HG03135 (cell line): Measurements from ENCODE around the gene TMSB4X.
"Not testable (repeated sequence)": the region's sequence is repeated elsewhere in the genome, so short reads cannot be mapped to it uniquely, and the experiment has no call there.

ENCODE experiments used
- ATAC-seq: cut with Tn5 transposase; IDR thresholded peaks from one replicate; pipeline ENCODE4 v1.9.1; 2021; ENCODE audit warnings: mild to moderate bottlenecking, moderate library complexity; ENCODE audit not compliant: unreplicated experiment

Gene TMSB4X

DNA sequence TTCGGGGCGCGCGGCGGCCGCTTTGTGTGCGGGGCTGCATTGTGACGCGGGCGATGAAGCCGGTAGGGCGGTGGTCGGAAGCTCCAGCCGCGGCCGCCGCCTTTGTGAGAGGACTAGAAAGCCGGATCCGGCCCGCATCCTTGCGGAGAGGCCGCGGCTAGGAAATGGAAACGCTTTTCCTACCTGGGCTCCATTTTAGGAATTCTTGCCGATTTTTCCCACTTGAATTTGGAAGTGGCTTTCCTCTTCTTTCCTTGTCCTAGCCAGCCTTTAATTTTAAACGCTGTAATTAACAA lies 708 bp downstream of the TMSB4X start:
- ATAC-seq: no peak

DNA sequence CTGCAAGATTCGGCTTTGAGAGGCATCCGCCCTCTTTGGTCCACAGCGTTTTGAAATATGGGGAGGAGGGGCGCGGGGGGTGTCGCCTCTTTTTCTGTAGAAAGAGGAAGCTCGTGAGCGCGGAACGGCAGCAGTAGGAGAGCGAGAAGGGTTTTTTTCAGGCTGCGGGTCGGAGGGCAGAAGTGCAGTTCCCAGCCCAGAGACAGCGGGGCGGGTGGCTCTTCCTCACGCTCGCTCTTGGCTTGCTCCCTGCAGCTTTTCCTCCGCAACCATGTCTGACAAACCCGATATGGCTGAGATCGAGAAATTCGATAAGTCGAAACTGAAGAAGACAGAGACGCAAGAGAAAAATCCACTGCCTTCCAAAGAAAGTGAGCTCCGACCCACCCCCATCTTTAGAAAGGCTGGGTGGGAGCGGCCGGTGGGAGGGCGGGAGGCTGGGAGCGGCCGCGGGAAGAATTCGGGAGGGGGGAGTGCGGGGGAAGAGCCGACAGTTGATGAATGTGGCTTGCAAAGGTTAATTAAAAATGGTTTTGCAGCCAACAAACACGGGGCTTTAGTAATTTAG lies 1.2 kb downstream of the TMSB4X start:
- ATAC-seq: no peak

DNA sequence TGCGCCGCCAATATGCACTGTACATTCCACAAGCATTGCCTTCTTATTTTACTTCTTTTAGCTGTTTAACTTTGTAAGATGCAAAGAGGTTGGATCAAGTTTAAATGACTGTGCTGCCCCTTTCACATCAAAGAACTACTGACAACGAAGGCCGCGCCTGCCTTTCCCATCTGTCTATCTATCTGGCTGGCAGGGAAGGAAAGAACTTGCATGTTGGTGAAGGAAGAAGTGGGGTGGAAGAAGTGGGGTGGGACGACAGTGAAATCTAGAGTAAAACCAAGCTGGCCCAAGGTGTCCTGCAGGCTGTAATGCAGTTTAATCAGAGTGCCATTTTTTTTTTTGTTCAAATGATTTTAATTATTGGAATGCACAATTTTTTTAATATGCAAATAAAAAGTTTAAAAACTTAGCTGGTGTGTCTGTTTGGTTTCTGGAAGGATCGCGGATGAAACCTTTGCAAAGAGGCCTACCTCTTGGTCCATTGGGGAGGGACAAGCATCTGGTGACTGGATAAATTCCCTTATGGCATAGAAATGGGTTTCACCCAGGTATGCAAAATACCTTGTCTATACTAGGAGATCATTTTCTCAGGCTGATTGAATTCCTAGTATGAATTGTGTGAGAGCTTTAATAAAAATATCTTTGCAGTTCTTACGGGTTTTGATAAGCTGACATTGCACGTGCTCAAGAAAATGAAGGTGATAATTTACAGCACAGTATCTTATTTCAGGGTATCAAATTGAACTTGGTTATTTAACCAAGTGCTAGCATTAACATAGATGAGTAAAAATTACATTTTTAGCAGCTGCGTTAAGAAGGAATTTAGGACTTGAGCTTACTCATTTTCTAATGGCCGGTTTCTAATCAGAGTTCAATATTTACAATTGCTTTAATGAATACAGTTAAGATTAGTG lies 2.2 kb downstream of the TMSB4X start:
- ATAC-seq: not testable (repeated sequence)

DNA sequence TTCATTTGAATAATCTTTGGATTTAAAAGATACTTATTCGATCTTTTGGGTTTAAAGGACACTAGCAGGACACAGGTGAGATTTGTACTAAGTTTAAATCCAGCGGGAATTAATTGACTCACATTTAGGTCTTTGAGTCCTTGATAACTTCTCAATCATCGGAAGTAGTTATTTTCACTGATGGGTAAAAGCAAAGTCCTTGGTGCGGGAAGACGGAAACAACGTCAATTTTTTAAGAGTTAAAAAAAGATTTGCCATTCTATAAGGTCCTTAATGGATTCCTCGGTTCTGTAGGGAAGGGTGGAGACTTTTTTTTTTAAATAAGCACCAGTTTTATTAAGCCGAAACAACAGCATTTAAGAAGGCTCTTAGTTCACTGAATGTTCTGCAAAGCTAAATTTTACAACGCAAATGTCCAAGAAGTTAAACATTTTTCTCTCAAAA lies 2.9 kb downstream of the TMSB4X start:
- peak; percentile 4 for ATAC-seq

DNA sequence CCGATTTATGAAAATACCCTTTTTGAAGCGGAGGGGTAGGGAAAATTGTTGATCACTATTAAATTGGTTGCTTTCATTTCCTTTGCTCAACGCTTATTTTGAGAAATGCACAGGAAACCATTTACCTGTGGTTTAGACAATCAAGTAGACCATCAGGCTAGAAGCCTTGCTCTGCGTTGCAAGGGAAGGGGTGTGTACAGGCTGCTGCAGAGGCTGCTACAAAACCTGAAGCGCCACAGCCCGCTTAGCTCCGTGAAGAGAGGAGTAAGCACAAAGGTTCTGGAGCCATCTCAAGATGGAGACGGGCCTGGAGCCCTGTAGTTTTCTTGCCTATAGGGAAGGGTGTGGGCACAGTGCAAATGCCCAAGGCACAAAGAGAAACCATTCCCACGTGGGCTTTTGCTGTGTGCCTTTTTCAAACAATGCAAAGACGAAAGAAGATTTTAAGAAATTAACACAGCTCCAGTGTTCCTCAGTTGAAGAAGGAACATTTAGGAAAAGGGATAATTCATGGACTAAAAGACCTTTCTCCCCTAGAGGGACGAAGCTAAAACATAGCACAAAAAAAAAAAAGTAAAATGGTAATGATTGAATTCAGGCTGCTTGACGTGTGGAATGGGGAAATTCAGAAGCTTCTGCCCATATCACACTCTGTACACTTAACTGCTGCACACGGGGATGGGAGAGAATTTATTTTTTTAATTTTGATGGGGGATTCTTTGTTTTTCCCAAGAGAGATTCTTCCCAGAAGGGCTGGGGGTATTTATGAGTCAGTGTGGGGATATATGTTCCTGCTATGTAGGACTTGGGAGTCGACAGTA lies 3.5 kb downstream of the TMSB4X start:
- peak; percentile 57 for ATAC-seq

DNA sequence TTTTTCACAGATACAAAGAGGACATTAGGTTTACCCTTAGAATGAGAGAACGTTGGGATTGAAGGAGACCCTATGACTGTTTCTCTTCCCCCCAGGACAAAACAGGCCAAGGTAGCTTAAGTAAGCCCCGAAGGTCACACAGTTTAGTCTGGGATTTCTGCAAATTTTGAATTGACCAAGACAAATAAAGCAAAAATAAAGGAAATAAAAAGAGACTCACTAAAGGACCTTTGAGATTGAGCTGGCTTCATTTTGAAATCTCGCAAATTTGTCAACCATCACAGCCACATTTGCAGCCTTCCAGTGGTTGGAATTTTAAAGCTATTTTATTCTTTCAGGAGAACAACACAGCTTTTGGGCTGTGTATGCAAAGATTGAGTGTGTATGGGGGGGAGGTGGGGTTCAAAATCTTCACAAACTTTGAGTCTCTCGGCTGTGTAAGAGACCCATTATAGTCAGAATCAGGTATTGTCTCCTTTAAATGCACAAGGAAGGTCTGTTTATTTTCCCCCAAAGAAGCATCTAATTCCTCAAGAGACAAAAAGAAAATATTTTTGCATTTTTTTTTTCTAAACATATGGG lies 4.2 kb downstream of the TMSB4X start:
- ATAC-seq: no peak

DNA sequence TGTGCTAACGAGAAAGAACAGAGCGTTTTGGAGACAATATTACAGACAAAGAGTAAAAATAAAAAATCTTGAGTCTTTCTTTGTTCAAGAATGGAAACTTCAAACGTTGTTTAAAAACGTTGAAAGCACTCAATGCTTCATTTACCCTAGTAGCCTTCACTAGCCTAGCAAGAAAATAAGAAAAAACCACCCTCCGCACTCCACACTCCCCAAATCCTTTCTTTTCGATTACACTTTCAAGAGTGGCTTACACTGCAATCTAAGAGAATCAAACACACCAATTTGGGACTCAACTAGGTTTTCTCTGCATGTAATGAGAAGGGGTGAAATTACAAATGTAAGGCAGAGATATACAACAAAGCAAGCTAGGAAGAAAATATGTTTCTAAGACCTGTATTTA lies 4.7 kb downstream of the TMSB4X start:
- no peak for ATAC-seq

DNA sequence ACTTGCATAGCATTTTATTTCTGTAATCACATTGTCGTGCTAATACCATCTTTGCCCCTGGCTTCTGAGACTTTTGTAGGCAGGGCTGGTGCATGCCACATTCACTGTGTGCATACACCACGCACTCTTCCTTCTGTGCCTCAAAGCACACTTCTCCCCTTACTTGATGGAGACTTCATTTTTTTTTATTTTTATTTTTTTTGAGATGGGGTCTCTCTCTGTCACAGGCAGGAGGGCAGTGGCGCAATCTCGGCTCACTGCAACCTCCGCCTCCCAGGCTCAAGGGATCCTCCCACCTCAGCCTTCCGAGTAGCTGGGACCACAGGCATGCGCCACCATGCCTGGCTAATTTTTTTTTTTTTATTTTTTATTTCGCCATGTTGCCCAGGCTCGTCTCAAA lies 5.1 kb downstream of the TMSB4X start:
- ATAC-seq: not testable (repeated sequence)

DNA sequence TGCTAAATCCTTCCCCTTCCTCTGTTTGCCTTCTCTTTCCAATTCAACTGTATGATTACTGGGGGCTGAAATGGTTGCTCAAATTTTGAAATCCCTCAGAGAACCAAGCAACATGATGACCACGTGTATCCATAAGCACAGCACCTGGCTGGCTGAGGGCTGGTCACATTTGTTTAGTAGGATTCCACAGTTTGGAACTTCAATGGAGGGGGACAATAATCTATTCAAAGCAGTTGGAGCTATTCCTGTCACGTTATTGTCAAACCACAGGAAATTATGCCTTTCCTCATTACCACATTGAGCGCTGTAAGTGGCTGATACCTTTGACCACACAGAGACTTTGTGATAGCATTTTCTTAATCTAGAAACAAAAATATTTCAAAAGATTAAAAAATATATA lies 7.0 kb downstream of the TMSB4X start:
- no peak for ATAC-seq

DNA sequence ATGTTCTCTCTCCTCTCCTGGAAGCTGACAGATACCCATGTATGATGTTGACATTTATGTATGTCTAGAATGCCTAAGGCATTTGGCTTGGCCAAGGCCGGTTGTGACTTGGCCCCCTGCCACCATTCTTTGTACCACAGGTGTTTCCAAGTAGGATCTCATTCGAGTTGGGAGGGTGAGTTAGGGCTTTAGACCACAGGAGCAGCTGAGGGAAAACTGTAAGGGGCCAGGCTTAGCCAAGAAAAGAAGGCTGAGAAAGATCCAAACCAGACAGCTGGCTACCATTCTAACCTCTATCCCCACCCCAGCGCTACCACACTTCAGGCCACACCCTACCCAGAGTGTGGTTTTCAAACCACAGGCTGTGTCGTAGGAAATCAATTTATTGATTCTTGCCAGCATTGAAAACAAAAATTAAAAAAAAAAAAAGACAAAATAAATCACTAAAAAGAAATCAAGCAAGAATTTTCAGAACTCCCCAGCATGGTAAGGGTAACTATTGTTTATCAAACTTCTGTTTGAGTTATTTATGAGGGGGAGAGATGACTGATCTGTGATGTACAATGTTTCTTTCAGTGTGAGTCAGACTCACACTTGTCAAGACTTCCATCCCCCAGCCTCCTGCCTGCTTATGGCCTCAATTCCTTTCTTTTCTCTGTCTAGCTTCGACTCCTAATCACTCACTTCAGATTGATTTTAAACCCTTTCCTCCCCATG lies 9.9 kb downstream of the TMSB4X start:
- peak; percentile 67 for ATAC-seq

DNA sequence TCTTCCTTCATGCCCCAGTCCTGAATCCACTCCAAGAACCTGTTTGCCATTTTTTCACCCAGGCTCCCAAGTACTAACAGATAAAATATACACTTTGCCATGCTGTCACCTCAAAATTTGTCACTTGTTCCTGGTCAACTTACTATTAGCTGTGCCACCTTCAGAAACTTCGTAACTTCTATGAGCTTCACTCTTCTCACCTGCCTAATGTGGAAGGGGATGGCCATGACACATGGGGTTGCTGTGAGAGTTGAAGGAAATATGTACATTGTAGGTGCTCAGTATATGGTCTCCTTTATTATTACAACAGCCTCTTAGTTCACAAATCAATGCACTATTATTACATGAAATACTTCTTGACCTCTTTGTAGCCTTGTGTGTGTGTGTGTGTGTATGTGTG lies 10.4 kb downstream of the TMSB4X start:
- peak; percentile 7 for ATAC-seq

DNA sequence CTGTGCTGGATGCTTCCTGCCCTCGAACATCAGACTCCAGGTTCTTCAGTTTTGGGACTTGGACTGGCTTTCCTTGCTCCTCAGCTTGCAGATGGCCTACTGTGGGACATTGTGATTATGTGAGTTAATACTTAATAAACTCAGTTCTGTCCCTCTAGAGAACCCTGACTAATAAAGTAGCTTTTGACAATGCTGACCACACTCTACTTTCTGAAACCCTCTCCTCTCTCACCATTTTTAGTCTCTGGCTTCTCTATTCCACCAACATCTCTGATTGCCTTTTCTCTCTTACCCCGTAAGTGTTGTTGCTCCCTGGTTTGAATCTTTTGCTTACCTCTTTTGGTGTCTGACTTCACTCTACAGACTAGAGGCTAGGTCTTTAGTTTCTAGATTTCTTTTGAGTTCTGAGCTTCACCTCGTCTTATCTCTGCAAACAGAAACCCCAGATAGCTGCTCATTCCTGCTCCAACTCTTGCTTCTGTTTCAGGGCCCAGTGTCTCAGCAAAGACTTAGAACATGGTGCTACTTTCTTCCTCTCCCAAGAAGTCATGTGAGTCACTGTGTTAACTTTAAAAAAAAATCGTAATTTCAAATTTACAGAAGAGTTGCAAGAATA lies 11.4 kb downstream of the TMSB4X start:
- ATAC-seq: peak; percentile 47

DNA sequence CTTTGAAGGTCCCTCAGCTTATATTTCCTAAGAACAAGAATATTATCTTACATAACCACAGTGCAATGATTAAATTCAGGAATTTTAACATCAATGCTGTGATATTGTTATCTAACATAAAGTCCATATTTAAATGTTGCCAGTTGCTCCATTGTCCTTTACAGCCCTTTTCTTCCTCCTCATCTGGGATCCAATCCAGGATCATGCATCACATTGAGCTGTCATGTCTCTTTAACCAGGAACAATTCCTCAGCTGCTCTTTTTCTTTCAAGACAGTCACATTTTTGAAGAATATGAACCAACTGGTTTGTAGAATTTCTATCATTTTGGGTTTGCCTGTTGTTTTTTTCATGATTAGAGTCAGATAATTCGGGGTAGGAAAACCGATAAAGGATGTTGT lies 12.0 kb downstream of the TMSB4X start:
- no peak for ATAC-seq

DNA sequence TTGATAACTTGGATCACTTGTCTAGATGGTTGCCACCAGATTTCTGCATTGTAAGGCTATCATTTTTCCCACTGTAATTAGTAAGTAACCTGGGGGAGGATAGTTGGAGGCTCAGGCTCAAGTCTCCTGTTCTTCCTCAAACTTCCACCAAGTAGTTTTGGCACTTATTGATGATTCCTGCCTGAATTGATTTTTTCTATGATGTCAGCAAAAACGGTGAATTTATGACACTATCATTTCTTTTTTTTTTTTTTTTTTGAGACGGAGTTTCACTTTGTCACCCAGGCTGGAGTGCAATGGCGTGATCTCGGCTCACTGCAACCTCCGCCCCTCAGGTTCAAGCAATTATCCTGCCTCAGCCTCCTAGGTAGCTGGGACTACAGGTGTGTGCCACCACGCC lies 12.4 kb downstream of the TMSB4X start:
- no peak for ATAC-seq

DNA sequence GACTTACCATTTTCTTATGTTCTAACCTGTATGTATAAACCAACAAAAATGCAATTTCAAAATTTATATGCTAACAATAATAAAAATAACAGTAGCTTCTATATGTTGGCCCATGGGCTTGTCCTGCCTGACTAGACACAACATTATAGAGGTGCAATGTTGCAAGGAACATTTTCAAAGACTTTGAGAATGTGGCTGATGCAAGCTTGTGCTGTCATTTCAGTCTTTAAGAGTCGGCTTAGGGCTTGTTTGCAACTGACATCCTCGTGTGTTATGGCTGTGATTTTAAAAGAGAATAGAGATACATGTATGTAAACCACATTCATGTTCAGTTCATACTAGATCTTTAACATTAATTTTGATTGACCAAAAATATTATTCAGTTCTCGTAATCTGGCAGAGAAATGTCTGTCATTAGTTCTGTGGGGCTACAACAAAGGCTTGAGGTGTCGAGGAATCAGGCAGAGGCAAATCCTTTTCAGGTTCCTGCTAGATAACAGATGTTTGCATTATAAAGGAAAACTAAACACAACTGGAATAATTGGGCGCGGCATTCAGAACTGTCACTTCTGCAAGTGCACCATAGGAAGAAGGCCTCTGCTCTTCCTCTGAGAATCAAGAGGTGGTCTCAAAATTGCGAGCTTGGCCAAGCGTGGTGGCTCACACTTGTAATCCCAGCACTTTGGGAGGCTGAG lies 13.1 kb downstream of the TMSB4X start:
- no peak for ATAC-seq

DNA sequence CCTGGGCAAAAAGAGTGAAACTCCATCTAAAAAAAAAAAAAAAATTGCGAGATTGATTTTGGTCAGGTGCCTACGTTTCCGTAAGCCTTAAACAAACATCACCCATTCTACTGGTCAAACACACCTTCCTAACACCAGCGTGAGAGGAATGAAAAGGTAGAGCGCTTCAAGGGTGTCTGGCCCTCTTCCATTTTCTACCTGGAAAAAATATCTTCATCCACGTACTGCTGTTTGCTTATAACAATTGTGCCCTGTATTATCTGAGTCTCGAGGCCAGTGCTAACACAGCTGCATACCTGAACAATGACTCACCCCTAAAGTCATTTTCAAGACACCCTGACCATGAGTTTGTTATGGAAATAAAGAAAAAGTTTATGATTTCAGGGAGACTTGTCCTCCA lies 13.9 kb downstream of the TMSB4X start:
- ATAC-seq: no peak

DNA sequence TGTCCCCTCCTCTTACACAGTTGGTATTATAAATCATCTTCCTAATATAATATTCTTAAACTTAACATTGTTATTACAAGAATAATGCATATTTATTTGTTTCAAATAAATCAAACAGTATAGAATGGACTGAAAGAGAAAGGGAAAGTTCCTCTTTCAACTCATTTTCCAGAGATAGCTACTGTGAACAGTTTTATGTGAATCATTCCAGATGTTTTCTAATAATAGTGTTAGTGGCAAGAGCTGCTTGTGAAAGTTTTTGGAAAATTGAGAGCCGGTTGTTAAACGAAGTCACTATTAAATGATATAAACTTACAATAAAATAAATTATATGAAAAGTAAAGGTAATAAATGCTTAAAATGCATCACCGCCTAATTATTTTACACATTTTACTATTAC lies 14.6 kb downstream of the TMSB4X start:
- ATAC-seq: no peak

DNA sequence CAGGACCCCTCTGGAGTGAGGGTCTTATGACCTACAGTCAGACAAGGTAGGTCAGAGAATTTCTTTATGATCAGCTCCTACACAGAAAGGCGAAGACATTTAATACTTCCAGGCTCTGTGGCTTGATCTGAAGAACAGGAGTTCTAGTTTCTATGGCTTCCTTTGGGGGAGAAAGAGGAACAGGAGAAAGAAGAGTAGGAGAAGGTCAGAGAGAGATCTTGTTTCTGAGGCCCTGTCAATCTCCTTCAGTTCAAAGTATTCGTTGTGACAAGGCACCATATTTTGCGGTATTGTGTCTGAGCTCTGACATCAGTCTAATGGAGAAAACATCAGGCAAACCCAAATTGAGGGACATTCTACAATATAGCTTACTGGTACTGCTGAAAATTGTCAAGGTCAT lies 16.7 kb downstream of the TMSB4X start:
- ATAC-seq: no peak

DNA sequence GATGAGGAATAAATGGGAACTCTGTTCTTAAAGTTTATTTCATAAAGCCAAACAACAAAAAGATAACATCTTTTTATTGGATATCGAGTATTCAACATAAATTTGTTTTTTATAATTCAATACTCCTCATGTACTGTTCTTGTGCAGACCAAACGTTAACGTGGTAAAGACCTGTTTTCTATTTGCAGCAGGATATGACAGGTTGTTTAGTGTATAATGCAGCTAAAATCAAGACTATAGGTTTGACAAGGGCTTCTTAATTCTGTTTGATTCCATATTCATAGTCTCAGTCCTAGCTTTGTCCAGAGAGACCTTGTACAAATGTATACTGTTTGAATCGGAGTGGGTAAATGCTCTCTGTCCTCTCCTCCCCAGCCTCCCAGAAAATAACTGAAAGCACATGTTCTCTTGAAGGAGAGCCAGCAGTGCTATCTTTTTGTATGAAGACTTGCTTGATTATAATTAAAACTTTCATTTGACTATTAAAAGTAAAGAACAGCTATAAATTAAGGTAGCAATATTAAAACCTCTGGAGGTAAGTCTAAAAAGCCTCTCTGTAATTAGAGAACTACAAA lies 17.7 kb downstream of the TMSB4X start:
- ATAC-seq: no peak
